HG02610 (cell line): Measurements from ENCODE around the gene CDH19.

Source experiments
- ATAC-seq: cut with Tn5 transposase; IDR thresholded peaks from one replicate; pipeline ENCODE4 v1.9.1; 2021; ENCODE audit warnings: mild to moderate bottlenecking, moderate library complexity; ENCODE audit not compliant: unreplicated experiment

Gene CDH19

DNA sequence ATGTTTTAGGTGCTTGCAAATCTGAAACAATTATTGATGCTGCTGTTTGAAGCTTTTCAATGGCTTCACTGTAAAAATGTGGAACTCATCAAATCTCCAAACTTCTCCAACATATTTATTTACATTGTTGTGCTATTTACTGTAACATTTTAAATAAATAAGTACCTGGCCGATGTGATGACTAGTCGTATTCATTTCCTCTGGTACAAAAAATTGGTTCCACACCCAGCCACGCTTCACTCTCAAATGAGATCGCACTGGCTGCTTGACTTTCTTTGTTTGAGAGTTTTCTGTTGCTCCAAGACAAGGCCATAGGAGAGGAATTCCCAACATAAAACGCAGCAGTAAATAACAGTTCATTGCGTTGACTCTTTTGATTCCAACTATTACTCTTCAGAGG is 32.0 kb downstream of the CDH19 start:
- no peak for ATAC-seq

DNA sequence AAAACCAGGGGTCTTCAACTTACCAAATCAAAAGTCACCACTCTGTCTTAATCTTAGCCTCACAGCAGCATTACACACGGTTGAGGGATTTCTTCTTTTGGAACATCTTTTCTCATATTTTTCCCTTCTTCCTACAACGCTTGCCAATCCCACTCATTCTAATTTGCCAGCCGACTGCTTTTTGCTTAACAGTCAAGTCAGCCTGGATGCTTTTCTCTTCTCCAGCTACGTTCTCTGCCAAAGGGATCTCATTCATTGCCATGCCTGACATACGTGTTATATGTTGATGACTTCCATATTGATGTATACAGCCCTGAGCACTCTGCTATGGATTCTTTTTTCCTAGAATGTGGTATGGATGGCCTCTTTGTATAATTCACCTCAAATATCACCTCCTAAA is 37.3 kb downstream of the CDH19 start:
- ATAC-seq, result no peak

DNA sequence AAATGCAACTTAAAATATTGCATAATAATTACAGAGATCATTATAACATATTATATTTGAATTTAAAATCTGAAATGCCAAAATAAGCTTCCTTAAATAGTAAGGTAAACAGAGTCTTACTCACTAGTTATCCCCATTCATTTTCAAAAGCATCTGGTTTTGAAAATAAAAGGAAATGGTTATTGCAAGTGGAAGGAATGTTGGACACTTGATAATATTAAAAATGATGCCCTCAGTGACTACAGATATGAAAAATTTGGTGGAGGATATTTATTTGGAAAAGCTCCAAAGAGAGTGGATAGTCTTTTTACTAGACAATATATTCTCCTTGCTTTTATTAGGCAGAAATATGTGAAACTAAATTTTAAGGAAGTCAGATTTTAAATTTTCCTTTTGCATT is 39.7 kb downstream of the CDH19 start:
- no peak for ATAC-seq

DNA sequence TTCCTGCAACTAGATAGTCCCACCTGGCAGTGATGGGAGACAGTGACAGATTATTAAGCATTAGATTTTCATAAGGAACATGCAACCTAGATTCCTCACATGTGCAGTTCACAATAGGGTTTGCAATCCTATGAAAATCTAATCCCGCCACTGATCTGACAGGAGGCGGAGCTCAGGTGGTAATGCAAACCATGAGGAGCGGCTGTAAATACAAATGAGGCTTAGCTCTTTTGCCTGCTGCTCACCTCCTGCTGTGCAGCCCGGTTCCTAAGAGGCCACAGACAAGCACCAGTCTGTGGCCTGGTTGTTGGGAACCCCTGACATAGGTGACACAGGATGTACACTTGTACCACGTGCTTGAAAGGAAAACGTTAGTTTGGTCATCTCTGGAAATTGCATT is 41.6 kb downstream of the CDH19 start:
- ATAC-seq, result no peak

DNA sequence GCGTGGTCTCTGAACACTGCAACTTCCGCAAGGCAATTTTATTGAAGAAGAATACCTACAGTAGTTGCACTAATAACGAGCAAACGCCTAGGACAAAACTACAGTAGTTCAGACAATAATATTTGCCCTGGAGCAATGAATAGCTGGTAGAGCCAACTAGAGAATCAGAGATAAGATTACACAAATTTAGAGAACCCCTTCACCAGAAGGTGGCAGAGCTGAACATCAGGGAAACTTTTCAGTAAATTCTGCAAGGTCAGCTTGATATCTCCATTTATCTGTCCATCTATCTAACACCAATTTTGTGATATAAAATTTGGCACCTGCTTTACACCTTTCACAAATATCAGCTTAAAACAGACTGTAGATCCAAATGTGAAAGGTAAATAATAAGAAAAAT is 43.8 kb downstream of the CDH19 start:
- ATAC-seq, result no peak

DNA sequence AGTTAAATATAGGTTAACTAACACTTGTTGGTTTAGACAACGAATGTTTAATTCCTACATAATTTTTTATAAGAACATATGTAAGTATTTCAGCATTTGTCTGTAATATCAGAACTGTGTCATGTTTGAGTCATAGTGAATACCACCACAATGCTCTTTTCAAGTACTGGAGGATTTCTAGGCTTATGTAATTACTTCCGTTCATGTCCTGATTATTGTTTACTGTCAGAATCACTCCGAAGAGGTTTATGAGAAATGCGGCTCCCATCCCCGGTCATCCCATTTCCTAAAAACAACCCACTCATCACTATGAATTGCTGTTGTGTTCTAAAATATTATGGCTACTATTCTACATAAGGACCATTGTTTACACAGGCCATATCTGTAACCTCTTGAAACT is 45.1 kb downstream of the CDH19 start:
- ATAC-seq, result no peak

DNA sequence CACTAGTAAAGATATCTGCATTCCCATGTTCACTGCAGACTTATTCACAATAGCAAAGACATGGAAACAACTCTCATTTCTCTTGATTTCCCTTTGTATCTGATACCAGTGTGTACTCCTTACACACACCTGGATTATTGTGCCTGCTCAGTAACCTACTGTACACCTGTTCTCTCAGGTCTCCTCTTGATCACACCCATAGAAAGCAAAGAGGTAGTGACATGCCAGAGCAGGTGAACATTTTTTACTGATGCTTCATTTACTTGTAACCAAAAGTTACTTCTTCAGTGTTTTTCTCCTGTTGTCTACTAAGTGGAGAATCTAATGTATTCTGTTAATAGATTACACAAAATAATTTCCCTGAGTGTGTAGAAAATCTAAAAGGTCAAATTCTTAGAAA is 46.8 kb downstream of the CDH19 start:
- no peak for ATAC-seq

DNA sequence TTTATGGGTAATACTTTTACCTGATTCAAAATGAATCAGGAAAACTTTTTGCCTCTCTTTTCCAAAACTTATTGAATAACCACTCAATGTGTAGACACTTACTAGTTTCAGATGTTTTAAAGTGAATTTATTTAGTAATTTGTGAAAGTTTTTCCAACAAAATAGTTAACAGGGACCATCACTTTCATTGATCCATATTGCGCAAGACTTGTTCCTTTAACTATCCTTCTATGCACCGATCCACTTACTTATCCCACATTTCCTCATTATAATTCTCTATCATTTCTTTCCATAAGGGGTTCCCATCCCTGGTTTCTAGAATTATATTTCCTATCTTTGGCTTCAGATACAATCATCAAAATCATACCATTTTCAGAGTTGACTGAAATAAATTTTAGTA is 48.3 kb downstream of the CDH19 start:
- no peak for ATAC-seq

DNA sequence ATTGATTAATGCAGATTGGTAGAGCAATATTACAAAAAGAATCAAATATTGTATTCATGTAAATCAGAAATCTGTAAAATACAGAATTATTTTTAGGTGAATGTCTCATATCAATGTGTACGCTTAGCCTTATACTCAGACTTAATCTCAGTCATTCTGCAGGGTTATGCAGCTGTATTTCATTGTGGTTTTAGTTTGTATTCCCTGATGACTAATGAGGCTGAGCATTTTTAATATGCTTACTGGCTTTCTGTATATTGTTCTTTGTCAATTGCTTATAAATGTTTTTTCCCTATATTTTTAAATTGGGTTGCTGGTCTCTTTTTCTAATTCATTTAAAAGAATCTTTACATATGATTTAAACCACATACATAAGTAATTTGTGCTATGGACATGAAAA is 50.1 kb downstream of the CDH19 start:
- no peak for ATAC-seq

DNA sequence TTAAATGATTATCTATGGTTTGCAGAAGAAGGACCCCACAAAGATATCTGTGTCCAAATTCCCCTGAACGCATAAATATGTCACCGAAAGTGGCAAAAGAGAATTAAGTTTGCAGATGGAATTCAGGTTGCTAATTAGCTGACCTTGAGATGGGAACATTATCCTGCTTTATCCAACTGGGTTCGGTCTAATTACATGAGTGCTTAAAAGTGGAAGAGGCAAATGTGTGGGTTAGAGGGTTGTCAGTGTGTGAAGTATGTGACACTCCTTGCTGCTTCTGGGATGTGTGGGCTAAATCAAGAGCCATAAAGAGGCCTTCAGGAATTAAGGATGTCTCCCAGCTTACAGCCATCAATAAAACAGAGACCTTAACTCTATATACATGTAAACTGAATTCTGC is 53.5 kb downstream of the CDH19 start:
- ATAC-seq, result no peak

DNA sequence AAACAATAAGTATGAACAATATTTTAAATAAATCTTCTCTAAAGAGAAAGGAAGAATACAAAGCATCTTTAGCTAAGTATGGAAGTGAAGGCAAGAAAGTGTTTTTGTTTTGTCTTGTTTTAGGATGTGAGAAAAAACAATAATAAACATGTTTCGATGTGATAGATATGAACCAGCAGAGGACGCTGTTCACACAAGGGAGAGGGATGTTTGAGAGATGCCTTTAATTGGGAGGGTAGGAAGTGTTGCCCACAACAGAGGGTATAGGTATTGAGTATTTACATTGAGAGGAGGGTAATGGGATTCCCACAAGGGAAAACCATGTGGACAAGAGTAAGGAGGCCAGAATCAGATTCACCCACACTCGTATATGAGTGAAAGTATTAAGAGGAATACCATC is 55.1 kb downstream of the CDH19 start:
- ATAC-seq, result peak; percentile 72

DNA sequence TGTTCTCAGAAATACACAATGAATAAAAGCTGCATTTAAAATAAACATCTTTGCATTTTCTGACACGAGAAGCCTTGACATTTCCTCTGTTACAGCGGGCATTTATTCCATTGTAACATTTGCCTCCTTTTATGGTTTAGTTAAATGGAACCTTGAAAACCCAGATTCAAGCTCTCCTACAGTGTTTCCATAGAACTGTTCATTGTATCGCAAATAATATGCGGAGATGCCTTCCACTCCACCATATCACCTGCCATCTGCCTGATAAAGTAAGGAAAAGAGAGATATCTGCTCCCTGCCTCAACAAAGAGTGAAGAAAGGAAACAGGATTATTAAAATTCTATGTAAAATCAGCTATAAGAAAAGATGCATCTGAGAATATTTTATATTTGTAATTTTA is 69.8 kb downstream of the CDH19 start:
- no peak for ATAC-seq

DNA sequence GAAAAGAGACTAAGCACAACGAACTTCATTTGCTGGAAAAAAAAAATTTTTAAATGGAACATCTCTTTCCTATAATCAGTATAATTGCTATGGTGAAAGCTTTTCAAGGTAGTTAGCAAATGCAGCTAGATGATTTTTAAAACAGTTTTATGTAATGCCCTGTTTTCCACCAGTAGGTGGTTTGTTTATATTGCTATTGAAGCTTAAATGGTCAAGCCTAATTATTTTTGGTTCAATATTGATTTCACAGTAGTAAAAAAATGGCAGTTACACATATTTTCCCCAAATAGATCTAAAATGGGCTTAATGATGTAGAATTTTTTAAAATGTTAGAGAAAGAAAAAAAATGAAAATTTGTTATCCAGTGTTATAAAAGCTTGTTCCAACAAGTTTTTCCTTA is 70.2 kb downstream of the CDH19 start:
- ATAC-seq, result no peak

DNA sequence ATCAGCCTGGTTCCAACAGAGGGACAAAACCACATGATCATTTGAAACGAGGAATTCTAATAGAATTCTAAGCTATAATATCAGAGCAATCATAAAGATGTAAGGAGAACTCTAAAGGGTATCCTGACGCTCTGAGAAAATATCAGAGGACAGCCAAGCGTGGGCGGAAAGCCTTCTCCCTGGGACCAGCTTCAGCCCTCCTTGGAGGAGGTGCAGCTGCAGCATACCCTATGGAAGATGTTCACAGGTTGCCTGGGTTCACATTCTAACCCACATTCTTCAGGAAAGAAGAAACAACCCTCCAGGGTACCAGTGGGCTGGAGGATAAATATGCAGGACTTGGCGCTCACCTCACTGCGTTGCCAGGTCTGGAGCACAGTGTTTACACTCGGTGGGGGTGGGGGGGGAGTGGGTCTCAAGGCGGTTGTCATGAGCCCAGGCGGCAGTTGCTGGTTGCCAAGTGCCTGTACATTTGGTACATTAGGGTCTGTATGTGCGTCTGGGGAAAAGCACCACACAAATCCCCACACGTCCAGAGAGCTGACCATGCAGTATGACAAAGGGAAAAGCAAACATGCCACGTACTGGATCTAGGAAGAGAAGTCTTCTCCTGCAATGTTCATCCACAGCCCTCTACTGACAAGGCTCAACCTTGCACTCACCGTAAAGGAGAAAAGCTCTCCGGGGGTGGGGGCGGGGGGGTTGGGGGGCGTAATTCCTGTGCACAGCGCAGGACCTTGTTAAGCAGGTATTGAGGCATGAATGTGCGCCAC is 80.5 kb downstream of the CDH19 start:
- ATAC-seq, result no peak

DNA sequence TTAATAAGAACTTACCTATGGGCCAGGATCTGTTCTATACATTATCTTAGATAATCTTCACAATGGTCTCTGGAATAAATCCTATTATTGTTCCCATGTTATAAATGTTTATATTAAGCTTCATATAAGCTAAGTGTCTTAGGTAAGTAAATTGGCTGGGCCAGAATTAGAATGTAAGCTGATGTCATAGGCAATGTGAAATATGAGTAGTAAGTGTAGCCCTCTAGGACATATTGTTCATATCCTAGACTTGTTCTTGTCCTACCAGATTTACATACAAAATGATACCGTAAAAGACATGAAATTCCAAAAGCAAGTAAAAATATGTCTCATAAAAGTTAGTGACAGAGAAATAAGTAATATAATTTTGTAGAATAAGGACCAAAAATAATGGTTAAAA is 89.9 kb downstream of the CDH19 start:
- no peak for ATAC-seq

DNA sequence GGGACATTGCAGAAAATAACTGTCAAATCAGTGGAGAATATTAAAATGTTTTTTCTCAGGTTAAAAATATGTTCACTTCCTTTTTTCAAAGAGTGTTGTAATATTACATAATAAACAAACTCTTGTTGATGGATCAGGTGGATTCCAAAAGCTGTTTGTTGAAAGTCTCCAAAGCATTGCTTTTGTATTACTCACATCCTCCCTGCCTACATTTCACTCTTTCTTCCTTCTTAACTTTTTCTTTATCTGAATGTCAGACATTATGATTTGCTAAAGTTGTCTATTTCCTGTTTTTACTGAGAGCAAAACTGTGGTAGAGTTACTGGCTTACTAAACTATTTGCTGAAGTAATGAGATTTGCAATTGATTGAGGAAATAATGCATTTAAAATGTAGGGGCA is 92.1 kb downstream of the CDH19 start:
- ATAC-seq, result no peak

DNA sequence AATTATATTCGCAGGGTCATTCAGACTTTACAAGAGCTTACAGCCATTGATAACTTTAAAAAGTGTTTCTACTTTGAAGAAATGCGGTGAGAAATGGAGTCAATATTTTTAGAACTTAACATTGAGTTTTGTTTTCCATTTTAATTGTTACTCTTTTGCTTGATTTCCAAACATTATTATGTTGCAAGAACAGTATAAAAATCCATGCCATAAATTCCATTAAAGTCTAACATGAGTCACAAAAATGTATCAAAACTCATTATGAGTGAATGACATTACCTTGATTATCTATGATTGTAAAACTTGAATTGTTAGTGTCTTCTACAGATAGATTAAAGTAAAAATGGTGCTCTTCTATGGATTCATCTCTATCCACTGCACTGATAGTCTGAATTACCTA is 92.6 kb downstream of the CDH19 start:
- no peak for ATAC-seq

DNA sequence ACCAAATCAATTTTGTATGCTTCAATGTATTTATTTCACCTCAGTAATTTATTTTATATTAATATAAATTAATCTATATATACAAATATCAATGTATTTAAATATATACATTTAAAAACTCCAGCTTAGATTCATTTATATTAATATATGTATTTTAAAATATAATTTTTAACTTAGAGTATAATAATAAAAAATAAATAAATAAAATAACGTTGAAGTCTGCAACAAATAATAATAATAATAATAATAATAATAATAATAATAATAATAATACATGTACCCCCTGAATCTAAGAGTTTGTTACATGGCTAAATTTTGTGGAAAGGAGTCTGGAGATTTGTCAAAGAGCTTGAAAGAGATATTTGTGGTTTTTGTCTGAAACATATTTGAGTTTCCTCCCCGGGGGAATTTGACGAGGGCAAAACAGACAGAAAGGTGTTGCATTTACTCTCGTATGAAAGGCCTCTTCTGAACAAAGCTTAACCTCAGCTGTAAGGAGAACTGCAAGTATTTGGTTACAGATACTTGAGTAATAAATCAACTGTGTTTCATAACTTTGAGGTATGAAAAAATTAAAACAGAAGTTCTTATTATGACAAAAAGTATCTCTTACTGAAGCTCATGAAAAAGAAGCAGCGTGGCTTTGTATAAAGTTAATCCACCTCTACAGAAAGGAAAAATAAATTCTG is 93.4 kb downstream of the CDH19 start:
- no peak for ATAC-seq

DNA sequence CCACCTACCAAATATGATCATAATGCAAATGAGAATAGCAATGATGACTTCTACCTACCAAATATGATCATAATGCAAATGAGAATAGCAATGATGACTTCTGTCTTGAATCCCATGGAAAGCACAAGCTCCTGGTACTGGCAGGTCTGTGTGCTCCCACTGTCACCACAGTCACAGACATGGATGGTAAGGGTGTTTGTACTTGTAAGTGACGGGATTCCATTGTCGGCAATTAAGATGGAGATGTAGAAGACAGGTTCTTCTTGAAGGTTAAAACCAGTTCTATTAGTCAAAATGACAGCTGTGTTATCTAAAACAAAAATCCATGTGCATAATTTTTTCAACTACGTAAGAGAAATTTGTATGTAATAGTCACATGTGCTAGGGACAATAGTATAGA is 95.0 kb downstream of the CDH19 start:
- ATAC-seq, result no peak

DNA sequence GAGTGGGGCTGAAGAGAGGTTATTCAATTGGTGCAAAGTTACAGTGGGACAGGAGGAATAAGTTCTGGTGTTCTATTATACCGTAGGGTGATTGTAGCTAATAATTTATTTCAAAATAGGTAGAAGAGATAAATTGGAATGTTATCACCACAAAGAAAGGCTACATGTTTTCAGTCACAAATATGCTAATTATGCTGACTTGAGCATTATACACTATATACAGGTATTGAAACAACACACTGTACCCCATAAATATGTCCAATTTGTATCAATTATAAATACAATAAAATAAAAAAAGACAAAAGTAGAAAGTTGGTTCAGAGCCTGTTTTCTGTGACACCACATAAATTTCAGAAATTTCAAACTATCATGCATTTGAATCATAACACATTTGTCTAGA is 97.7 kb downstream of the CDH19 start:
- ATAC-seq, result no peak

DNA sequence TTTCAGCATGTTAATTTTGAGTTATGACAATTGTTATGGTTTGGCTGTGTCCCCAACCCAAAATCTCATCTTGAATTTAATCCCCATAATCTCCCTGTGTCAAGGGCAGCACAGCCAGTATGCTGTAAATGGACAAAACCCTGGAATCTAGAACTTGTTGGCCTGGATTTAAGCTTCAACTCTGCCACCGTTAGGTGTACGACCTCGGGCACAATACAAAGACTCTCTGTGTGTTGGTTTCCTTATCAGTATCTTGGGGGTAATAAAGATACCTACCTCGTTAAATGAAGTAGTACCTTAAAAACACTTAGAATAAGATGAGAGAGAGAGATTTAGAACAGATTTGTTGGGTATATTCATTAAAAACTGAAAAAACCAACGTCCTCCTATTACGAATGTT is 106.5 kb downstream of the CDH19 start:
- no peak for ATAC-seq

DNA sequence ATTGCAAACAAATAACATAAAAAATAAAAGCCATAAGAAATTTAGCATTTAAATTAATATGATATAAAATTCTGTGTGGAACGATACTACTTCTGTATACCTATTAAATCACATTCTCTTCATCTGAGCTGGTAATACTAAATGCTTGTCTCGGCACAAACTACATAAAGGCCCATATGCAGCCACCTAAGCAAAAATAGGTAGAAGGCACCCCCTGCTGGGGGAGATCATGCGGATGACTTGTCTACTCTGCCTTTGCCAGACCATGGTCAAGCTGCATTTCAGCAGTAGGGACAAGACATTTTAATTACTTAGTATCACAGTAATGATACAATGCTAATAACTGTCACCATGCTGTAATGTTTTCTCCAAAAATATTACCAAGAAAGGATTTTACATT is 108.0 kb downstream of the CDH19 start:
- peak; percentile 89 for ATAC-seq

DNA sequence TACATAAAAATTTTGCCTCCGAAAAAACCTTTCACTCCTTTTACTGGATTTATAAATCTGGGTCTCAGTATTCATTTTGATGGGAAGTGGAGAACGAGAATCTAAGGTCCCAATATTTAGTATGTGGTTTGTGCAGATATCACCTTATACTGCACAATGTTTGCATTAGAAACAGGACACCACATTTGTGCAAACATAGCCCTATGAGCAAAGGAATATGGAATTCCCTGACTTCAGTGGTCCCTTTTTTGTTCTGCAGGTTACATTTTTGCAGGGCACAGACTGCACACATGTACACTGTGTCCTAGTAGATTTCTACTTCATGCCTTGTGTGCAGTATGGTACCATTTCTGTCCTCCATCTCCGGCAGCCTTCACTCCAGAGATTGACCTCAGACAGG is 130.0 kb downstream of the CDH19 start:
- no peak for ATAC-seq
